RPMI8226 (cell line): Measurements from ENCODE around the gene SLC13A3.
"Not testable (repeated sequence)": the region's sequence is repeated elsewhere in the genome, so short reads cannot be mapped to it uniquely, and the experiment has no call there.

ENCODE experiments used
- DNase-seq: peaks from one replicate; pipeline ENCODE4 v3.0.0-alpha.2; 2015

The SLC13A3 gene

GRCh38 chr20:46681032-46681854 is 30.0 kb upstream of the SLC13A3 start:
- peak; percentile 75 for DNase-seq

GRCh38 chr20:46680684-46681031 is 29.4 kb upstream of the SLC13A3 start:
- DNase-seq: no peak

GRCh38 chr20:46678516-46678915 is 27.3 kb upstream of the SLC13A3 start:
- no peak for DNase-seq

- no peak for DNase-seq
These were observed 26.3 kb upstream of the SLC13A3 start for GRCh38 chr20:46677608-46678007.

- not testable (repeated sequence) for DNase-seq
These were observed 25.5 kb upstream of the SLC13A3 start for GRCh38 chr20:46676649-46677316.

- DNase-seq: no peak
These were observed 23.2 kb upstream of the SLC13A3 start for GRCh38 chr20:46674253-46675083.

GRCh38 chr20:46673394-46674252 is 22.4 kb upstream of the SLC13A3 start:
- DNase-seq: no peak

GRCh38 chr20:46672543-46673148 is 21.4 kb upstream of the SLC13A3 start:
- DNase-seq: no peak

GRCh38 chr20:46671866-46672542 is 20.7 kb upstream of the SLC13A3 start:
- DNase-seq: no peak

- no peak for DNase-seq
These were observed 19.6 kb upstream of the SLC13A3 start for GRCh38 chr20:46670585-46671584.

- DNase-seq: no peak
These were observed 18.9 kb upstream of the SLC13A3 start for GRCh38 chr20:46670228-46670584.

GRCh38 chr20:46666818-46667515 is 15.7 kb upstream of the SLC13A3 start:
- no peak for DNase-seq

- DNase-seq: no peak
These were observed 15.0 kb upstream of the SLC13A3 start for GRCh38 chr20:46666306-46666705.

- no peak for DNase-seq
These were observed 14.3 kb upstream of the SLC13A3 start for GRCh38 chr20:46665602-46666001.

- no peak for DNase-seq
These were observed 12.3 kb upstream of the SLC13A3 start for GRCh38 chr20:46663531-46663930.

- DNase-seq: no peak
These were observed 10.4 kb upstream of the SLC13A3 start for GRCh38 chr20:46661659-46662058.

GRCh38 chr20:46660487-46660886 is 9.2 kb upstream of the SLC13A3 start:
- no peak for DNase-seq

- DNase-seq: no peak
These were observed 6.4 kb upstream of the SLC13A3 start for GRCh38 chr20:46657618-46658017.

GRCh38 chr20:46657137-46657536 is 5.9 kb upstream of the SLC13A3 start:
- no peak for DNase-seq

- DNase-seq: no peak
These were observed 1.4 kb upstream of the SLC13A3 start for GRCh38 chr20:46652699-46653098.
